Midbrain (tissue), 1 donor: Measurements from ENCODE around the gene SLAMF9.

Source experiments
- DNase-seq: peaks from one replicate; lab custom pipeline; 2025; lab: John Stamatoyannopoulos, UW

SLAMF9 gene

DNA sequence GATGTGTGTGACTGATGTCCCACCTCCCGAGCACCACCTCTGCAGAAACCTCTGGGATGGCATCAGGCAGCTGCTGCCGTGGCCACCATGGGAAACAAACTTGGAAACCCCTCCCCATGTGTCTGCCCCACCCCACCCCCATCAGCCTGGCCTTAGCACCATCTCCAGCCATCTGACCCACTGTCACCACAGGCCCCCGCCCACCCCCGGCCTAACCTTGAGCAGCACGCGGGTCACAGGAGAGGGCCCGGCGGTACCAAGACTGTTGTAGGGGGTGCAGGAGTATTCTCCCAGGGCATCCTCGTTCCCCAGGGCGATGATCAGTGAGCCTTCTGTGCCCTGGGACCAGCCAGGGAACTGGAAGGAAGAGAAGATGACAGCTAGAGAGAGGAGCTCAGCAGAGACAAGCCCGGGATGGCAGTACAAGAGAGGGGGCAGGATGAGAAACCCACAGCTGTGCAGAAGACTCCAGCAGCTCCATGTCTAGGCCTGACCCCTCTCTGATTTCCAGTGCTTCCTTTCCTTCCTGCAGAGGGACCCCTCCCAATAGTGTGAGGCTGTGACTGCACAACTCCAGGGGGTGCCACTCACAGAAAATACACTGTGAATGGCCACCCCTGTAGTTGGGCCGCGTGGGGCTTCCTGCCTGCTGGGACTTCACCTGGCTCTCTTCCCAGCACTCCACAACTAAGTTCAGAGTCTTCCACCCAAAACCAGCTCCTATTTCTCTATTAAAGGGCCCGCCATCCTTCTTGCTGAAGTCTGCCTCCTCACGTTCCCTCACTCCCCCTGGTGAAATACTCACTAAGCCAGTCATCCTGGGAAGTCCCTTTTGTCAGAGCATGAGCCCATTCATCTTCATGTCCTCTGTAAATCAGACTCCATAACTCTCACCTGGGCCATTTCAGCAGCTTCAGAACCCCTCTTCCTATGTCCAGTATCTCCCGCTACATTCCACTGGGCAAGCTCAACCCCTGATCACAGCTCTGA, 21.4 kb downstream of the SLAMF9 start:
- no peak for DNase-seq

DNA sequence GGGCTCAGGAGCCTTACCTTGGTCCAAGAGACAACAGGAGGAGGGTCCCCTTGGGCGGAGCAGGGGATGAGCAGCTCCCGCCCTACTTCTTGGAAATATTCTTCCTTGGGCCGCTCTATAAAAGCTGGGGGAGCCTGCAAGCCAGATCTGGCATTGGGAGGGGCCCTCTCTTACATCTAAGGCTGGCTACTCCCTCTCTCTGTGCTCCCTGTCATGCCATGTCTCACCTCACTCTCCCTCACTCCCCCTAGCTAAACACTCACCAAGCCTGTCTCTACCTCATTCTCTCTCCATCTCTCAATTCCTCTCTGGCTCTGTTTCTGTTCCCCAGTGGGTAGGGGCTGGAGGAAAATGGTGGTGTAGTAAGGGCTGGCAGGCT, 22.3 kb downstream of the SLAMF9 start:
- no peak for DNase-seq

DNA sequence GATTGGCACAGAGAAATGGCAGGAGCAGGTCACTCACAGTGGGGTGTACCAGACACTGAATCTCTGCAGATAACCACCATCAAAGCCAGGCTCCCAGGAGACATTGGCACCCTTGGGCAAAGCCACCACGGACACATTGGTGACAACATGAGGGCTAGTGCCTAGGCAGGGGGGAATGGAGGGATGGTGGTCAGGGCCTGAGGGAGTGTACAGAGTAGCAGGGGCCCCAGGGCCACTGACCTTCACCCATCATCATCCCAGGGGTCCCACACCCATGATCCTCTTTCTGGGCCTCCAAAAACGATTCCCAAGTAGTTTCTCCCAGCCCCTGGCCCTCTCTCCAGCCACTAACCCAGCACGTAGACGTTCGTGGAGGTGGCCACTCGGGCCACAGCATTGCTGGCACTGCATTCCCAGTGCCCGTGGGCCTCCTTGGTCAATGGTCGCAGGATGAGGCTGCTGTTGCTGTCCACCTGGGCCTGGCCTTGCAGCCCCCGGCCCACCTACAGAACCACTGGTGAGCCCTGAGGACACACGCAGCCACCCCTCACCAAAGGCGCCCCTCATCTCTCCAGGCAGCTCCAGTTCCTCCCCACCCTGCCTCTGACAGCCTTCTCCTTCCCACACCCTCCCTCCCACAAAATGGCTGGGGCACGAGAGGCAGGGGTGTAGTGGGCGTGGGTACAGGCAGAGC, 22.8 kb downstream of the SLAMF9 start:
- no peak for DNase-seq

DNA sequence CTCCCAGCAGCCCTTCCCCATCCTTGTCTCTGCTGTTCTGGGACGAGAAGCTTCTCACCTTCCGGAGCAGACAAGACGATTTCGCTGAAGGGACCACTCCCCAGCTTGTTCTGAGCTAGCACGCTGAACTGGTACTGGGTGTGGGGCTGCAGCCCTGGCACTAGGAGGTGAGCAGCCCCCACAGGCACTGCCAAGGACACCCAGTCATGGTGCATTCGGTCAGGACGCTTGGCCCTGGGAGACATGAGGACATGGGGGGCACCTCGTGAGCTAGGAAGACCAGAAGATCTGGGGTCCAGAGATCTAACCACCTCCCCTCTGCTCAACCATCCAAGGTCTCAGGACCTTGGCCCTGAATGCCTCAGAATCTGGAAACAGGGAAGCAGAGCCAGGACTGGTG, 23.4 kb downstream of the SLAMF9 start:
- no peak for DNase-seq

DNA sequence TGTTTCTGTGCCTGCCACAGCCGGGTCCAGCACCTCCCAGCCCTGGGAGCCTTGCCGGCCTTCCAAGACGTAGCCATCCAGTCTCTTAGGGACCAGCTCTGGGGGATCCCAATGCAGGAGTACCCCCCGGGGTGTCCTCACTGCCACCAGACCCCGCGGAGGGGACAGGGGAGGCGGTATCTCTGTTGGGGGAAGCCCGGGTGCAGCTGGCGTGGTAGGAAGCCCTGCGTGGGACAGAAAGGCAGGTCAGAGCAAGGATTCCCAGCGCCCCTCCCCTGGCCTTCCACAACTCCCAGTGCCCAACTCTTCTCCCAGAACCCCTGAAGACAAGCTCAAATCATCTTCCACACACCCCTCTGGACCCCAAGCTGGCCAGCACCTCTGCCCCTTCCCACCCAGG, 23.8 kb downstream of the SLAMF9 start:
- no peak for DNase-seq

DNA sequence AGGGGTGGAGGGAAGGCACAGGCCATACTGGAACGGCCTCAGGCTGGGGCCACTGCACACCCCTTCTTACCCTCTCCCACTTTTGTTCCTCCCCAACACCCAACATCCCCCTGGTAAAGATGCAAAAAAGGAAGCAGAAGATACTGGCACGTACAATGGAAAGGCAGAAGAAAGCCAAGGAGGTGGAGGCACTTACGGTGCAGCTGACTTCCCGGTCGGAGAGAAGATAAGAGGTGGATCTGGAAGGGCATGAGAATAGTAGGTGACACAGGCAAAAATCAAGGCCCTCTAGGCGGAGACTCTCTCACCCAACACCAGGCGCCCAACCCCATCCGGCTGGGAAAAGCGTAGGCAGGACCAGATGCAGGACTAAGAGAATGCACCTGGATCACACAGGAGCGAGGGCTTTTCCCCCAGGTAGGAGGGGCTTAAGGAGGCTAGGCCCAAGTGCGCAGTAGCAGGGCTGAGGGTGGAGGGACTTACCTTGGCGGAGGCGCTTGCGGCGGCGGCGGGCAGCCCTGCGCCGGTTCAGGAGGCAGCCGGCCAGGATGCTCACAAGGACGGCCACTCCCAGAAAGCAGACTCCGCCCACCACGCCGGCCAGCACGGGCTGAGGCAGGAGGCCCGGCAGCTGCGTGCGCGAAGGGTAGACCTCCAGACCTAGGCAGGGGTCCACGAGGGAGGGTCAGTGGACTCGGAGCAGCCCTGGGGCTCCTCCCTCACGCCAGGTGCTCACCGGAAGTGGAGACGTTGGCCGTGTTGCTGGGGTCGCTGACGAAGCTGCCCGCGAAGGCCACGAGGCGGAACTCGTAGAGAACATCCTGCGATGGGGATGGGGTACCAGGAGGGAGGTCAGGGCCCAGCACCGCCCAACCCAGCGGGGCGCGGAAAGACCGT, 24.6 kb downstream of the SLAMF9 start:
- DNase-seq: no peak

DNA sequence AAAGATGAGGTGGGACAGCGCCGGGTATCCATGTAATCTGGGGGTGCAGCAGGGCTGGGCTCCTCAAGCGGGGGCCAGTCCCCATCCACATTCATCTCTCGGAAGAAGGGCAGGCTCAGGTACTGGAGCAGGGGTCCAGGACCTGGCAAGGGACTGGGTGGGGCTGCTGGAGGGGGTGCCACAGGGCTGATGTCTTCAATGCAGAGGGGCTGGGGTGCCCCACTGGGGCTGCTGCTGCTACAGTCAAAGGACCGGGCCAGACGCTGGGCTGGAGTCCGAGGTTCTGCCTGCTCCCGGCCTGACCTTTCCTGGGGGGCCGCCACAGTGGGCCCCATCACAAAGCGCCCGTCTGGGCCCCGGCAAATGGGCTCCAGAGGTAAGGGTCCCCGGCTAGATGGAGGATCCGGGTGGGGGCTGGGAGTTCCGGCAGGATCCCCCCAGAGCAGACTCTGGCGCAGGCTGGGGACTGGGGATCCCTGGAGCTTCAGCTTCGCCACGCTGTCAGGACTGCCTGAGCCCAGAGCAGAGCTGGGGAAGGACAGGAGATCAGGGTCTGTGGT, 25.5 kb downstream of the SLAMF9 start:
- no peak for DNase-seq

DNA sequence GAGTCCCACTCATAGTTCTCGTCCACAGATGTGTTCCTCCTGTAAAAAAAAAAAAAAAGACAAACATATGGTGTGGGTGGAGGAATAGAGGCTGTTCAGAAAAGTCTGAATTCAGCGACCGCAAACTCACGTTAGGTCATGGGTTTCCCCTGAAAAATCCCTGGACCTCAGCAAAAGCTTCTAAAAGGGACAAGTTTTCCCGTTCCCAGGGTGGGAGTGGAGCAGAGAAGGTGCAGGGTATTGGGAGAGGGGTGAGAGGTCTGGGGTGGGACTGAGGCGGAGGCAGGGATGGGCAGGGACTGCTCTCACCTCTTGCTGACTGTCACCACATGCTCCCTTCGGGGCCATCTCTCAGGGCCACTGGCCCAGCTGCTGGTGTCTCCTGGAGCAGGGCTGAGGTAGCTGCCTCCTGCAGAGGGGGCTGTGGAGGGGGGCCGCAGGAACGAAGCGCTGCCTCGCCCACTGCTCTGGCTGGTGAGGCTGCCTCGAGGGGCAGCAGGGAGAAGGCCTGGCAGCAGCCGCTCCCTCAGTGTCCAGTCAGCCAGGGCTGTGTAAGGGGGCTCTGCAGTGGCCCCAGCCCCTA, 26.1 kb downstream of the SLAMF9 start:
- DNase-seq: no peak

DNA sequence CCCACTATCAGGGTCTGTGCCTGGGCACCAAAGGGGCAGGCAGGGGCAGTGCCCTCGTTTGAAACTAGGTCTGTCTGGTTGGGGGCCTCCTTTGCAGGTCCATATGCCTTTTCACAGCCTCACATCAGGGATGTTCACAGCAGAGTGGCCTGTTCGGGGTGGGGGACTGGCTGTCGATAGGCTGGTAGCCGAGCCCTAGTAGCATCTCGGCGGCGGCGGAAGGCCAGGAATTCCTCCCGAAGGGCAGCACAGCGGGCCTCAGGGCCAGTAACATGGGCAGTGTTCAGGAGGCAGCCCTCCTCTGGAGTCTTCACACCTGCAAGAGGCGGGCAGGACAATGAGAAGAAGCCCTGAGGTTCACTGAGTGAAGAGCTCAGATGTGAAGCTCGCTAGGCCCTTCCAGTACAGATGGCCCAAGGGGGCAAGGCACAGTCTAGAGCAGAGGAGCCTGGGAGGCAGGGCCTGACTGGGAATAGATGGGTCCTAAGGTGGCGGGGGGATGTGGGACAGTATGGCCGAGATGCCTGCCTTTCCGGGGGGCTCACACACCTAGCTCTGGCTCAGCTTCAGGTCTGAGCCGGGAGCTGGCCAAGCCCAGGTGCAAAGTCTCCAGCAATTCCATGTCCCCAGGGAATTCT, 26.7 kb downstream of the SLAMF9 start:
- DNase-seq: no peak

DNA sequence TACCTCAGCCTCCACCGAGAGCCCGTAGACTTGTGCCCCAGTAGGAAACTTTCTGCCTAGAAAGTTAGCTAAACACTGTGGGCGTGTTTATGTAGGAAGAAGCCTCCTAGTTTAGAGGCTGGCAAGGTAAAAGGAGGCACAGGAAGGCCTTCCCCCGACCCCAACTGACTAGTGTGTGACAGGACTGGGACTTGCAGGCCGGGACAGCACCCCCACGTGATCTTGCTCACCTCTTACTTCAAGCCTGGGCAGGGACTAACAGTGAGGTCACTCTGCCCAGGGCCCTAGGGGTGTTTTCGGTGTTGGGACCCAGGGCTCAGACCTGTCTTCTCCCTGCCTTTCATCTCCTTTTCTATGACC, 28.3 kb downstream of the SLAMF9 start:
- no peak for DNase-seq

DNA sequence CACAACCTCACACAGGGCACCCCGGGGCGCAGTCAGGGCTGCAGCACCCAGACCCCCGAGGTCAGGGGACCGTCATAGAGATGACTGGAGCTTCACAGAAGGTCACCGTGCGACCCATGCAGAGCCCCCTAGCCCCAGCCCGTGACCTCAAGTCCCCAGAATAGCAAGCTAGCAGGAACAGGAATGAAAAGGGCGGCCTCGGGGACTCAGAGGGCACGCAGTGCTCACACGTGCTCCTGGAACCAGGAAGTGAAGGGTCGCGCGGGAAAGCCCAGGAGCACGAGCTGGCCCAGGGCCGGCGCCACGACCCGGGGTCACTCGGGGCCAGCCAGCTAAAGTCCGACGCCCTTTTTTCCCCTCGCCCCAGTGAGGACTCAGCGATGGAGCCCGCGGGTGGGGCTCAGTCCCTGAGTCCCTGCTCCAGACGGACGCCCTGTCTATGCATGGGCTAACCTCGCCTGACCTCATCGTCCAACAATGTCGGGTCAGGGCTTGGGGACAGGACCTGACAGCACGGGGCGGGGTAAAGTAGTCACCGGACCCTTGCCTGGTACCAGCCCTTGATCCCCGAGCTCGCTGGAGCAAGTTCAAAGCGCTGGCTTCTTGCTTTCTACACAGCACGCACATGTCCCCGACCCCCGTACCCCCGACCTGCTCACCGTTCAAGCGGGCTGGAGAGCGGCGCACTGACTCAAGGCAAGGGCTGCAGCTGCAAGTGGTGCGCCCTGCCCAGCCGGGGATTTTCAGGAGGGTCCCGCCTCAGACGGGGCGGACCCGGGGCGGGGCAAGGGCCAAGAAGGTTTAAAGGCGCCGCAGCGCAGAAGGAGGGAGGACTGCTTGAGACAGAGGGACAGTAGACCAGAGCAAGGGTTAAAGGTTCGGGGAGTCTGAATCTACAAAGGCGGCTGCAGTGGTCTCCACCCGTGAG, 29.0 kb downstream of the SLAMF9 start, which contains the start of gene TAGLN2:
Gene TAGLN2 (minus strand): TSS at position 717 of the 928 bp plus-strand sequence. CDS start 4,998 bp downstream, outside the sequence.
- DNase-seq: peak; percentile 71

DNA sequence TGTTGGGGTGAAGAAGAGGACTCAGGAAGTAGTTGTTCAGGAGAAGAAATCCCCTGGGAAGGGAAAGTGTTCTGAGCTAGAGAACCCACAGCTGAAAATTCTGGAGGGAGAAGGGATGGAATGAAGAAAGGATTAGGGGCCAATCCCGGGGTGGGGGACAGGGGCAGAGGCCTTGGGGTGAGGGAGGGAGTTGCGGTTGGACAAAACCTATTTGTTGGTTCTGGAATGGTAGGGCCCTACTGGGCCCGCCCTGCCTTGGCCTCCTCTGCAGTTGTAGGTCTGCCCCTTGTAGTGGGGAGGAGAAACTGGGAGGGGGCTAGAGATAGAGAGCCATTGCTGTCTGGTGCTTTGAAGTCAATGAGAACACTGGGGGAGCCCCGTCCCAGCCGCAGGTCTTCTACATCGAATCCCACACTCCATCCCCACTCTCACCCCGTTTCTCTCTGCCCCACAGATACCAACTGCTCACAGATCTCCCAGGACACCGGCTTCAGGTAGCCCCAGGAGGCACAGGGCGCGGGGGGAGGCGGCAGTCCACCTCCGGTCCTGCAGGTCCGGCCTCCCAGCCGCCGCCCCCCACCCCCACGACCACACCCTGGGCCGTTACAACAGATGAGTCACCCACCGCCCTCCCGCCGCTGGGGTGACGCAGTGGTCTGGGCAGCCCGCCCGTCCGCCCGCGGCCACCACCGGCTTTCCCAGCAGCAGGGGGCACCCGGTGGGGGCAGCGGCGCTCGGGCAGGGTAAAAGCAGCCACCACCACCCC, 29.8 kb downstream of the SLAMF9 start:
- DNase-seq: peak; percentile 15

DNA sequence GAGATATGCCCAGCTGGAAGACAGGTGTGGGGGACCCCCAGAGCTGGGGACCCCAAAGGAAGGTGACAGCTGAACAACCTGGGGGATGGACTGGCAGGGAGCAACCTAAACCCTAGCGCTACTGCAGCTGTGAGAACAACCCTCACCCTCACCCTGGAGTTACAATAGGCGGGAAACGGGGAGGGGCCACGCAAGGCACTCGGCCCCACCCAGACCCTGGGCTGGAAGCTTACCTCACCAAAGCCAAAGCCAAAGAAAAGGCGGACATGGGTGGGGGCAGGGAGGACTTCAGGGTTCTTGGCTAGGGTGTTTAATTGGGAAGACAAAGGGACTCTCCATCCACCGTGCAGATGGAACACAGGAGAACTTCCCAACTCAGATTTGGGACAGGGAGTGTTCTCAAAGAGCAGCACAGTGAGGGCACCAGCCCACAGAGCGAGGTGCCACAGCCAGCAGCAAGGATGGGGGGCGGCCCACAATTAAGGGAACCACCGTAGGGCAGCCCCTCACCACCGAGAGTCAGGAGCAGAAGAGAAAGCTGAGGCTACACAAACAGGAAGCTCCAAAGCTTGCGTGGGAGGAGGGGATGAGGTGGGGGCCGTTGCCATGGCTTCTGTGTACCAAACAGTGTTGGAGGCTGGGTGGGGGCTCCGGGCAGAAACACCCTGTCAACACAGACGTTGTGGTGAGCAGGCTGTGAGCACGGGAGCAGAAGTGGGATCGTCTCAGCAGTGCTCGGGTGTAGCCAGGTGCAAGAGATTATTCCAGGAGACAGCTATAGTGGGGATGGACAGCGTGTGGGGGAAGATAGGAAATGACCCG, 30.6 kb downstream of the SLAMF9 start:
- DNase-seq: no peak

DNA sequence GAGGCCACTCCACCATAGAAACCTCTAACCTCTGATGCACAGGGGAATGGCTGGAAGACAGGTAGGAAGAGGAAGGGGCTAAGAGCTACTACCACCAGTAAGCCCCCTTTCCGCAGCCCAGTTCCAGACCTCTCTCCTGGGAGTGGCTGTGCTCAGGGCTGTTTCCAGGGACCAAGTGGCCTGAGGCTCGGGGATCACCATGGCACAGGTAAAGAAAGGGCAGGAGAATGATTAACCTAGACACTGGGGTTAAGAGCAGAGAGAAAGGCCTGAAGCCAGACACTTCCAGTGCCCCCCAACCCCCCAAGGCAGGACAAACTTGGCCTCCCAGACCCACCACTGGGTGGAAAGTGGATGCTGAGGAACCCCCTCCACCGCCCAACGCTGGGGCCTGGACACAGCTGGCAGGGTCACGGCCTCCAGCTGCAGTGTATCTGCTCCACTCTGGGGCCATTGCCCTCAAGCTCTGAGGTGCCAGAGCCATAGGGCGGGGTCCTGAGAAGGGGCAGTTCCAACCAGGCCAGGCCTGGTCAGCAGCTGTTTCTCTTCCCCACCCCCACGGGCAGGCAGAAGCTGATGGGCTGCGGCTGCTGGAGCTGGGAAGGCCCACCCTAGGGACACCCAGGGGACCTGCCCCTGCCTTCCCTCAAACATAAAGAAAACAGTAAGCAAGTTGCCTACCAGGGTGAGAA, 31.4 kb downstream of the SLAMF9 start:
- DNase-seq: no peak

DNA sequence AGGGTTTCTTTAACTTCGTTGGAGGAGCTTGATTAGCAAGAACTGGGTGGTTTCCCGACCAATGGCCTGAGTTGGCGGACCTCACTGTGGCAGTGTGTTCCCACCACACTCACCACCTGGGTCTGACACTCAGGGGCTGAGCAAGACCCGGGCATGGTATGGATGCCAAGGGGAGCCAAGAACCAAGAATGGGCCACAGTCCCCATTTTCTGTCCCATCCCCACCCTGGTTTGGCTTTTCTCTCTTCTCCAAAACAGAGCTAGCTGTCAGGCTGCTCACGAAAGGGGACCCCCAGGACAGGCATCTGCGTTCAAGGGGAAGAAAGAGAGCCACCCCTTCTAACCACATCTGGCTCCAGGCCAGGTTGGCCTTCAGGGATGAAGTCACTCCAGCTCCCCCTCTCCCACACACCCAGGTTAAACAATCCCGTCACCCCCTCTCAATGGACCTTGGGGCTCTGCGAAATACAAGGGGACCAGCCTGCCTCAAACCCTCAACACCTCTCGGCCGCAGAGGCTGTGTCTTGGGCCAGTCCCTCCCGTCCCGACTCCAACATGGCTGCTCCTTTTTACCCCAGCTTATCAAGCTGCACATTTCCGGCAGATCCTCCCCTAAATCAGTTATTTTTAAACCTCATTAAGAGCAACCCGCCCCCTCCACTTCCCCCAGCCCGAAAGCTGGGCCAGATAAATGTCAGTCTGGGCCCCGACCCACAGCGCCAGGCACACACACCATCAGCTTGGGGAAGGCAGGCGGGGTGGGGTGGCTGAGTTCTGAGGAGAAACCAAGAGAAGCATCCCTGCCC, 32.1 kb downstream of the SLAMF9 start:
- no peak for DNase-seq

DNA sequence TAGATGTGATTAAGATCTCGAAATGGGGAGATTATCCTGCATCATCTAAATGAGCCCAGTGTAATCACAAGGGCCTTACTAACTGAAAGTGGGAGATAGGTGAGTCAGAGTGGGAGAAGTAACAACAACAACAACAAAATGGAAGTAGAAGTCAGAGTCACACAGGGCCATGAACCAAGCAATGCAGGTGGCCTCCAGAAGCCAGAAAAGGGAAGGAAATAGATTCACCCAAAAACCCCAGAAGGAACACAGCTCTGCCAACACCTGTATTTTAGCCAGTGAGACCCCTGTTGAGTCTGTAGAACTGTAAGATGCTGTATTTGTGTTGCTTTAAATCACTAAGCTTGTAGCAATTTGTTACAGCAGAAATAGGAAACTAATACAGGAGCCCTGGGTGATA, 32.8 kb downstream of the SLAMF9 start:
- no peak for DNase-seq

DNA sequence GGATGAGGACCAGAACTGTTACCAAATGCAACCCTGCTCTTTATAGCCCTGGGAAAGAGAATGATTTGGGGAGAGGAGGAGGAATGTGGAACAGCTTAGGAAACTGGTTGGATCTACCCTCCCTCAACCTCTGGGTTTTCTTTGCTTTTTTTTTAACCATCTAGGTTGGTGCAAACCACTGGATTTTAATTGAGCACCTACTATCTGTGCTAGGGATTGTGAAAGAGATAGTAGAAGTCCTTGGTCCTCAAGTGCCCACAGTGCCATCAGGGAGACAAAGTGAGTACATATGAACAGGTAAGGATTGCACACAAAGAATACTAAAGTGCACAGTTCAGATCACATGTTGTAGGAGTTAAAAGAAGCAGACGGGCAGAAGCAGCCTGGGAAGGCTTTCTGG, 33.4 kb downstream of the SLAMF9 start:
- DNase-seq: no peak
